ENCODE measurements around the gene NT5C2.

- TF ChIP-seq CTCF (optimal IDR thresholded peaks at IDR 0.05 in 1 of 3, IDR thresholded peaks at IDR 0.05 in 1 of 3, conservative IDR thresholded peaks at IDR 0.05 in 1 of 3; ENCODE audit: extremely low read depth in 1 of 3, insufficient read depth in 2 of 3, low read length in 3 of 3) = no peak
- no peak for TF ChIP-seq EZH2 (IDR thresholded peaks at IDR 0.05; ENCODE audit: low read length)
Observed at GRCh38 chr10:103140469-103140868, 52.6 kb downstream of the NT5C2 start.

All from keratinocyte (primary cell).